ENCODE measurements around the gene PAX2. TPM values are rescaled to one million over a fixed set of nuclear protein-coding genes. Genes with fewer than 3 reads are reported as not detected.

PAX2 gene
- total and polyA plus RNA-seq, 2 of the 8 experiments (the other 6 are each of a cell fraction or from before 2014, with no cell fraction given), result 0.02 TPM; not detected in 1

- H3K4me1 ChIP-seq (replicated peaks in 1 of 4; ENCODE audit: control insufficient read depth in 3 of 4, insufficient read depth in 4 of 4, low read length in 3 of 4), result peaks cover 4 to 20% (median 11%) of the 10 kb centered on the region in 4 experiments
- no peak overlapping the region for H2BK12ac ChIP-seq (ENCODE audit: low read depth, low read length)
- FAIRE-seq (no peak), DNase-seq (ENCODE audit: low read depth in 1 of 2, low spot score in 2 of 2) (peak in 1 of 2 experiments; percentile 79)
- peak overlapping the region in 1 of 4 experiments; percentile 48; a peak in 2 of 8 replicates for H3K4me3 ChIP-seq (ENCODE audit: extremely low read depth in 1 of 4, insufficient read depth in 2 of 4, low read depth in 3 of 4, low read length in 4 of 4)
- peaks cover 94 to 99% (median 97%) of the 10 kb centered on the region in 4 experiments for H3K27me3 ChIP-seq (replicated peaks in 1 of 4; ENCODE audit: control insufficient read depth in 3 of 4, extremely low read depth in 1 of 4, insufficient read depth in 3 of 4, low read length in 3 of 4)
- H3K79me1 ChIP-seq (ENCODE audit: low read depth, low read length), result no peaks in the 10 kb centered on the region
- ChIA-PET POLR2A (ENCODE audit: partially characterized antibody) (interaction anchor here (0.6 to 0.9 kb wide), 2 partner anchors 14 to 117 kb away, joined by 3 to 4 read pairs; no protein-coding TSS in a partner anchor), CTCF (ENCODE audit: partially characterized antibody) (interaction anchor here (0.5 to 7.5 kb wide), 39 partner anchors 9 to 482 kb away, joined by 3 to 95 read pairs (median 4); partner anchors contain the start of gene PAX2)
- no peak overlapping the region for H3K9ac ChIP-seq (replicated peaks in 1 of 4; ENCODE audit: extremely low read depth in 1 of 4, low read depth in 3 of 4, low read length in 3 of 4)
- H3K18ac ChIP-seq (ENCODE audit: extremely low read depth, low read length), result no peak overlapping the region
- H3K36me3 ChIP-seq (ENCODE audit: control insufficient read depth in 2 of 4, insufficient read depth in 4 of 4, low read length in 3 of 4), result peaks cover 0 to 9% (median 0%) of the 10 kb centered on the region in 4 experiments; a peak in 1 of 8 replicates
- no peak overlapping the region for H2BK5ac ChIP-seq (ENCODE audit: low read depth, low read length)
- no peak overlapping the region for H2BK120ac ChIP-seq (replicated peaks; ENCODE audit: low read depth, low read length)
- H3K4ac ChIP-seq (replicated peaks; ENCODE audit: insufficient read length, low read depth, low read length), result no peak overlapping the region
- WGBS, 2 experiments (ENCODE audit: extremely low coverage in 1 of 2, insufficient coverage in 1 of 2, insufficient read length in 1 of 2, insufficient replicate concordance in 2 of 2, low coverage in 1 of 2, low lambda C conversion rate in 2 of 2, missing lambda C conversion rate in 1 of 2), result 5% methylated on average over 27 of the region's 44 CpGs; no CpG with 5 or more reads in 1 of the 2 experiments
- H3K79me2 ChIP-seq (ENCODE audit: control insufficient read depth in 1 of 2, insufficient read depth in 2 of 2, low read length in 2 of 2), result no peaks in the 10 kb centered on the region
- no peak overlapping the region for H2AFZ ChIP-seq (ENCODE audit: low read length)
- H4K5ac ChIP-seq (ENCODE audit: insufficient read length, low read depth, low read length), result no peak overlapping the region
- H4K20me1 ChIP-seq (replicated peaks in 1 of 2; ENCODE audit: control insufficient read depth in 1 of 2, insufficient read depth in 2 of 2, low read length in 2 of 2), result peaks cover 21 to 39% of the 10 kb centered on the region in 2 experiments
- no peak overlapping the region for H3K27ac ChIP-seq (ENCODE audit: low read depth, low read length)
- no peak overlapping the region for H2BK20ac ChIP-seq (ENCODE audit: low read length)
- H3K23ac ChIP-seq (ENCODE audit: insufficient read length), result no peak overlapping the region
- H3K9me3 ChIP-seq (ENCODE audit: insufficient read depth in 2 of 2, low read depth in 1 of 2, low read length in 1 of 2), result no peaks in the 10 kb centered on the region
- H2BK15ac ChIP-seq (ENCODE audit: low read length), result no peak overlapping the region
- no peak overlapping the region for H3K56ac ChIP-seq (replicated peaks; ENCODE audit: insufficient read length, low read depth, low read length)
- no peak overlapping the region for H2AK5ac ChIP-seq (ENCODE audit: low read depth, low read length)
- no peak overlapping the region; the same call in 1 of the 2 replicates for H4K8ac ChIP-seq (ENCODE audit: extremely low read depth, insufficient read depth, low read length)
- H3K14ac ChIP-seq (ENCODE audit: insufficient read length), result no peak overlapping the region
- no peak overlapping the region for H4K91ac ChIP-seq (replicated peaks; ENCODE audit: insufficient read length, low read length)
- H3K4me2 ChIP-seq (ENCODE audit: insufficient read depth in 1 of 2, low read depth in 2 of 2, low read length in 2 of 2), result peak overlapping the region; percentile 12 to 62; a peak in 3 of 4 replicates
- peaks cover 3% of the 10 kb centered on the region; the same call in 1 of the 2 replicates for H3K23me2 ChIP-seq (ENCODE audit: low read depth, low read length)
- TF ChIP-seq ZNF274 (IDR thresholded peaks at IDR 0.05; ENCODE audit: borderline replicate concordance, extremely low read depth, low read length) (no peak), SP4 (IDR thresholded peaks at IDR 0.05; ENCODE audit: low read length) (no peak), E2F6 (IDR thresholded peaks at IDR 0.05) (no peak), POLR2AphosphoS5 (IDR thresholded peaks at IDR 0.05; ENCODE audit: low read depth, low read length) (no peak), RXRA (IDR thresholded peaks at IDR 0.05; ENCODE audit: insufficient read depth, low read depth, low read length) (no peak), TEAD4 (IDR thresholded peaks at IDR 0.05; ENCODE audit: low read depth, low read length) (no peak), SIRT6 (IDR thresholded peaks at IDR 0.05; ENCODE audit: low read length) (no peak), TAF7 (optimal IDR thresholded peaks at IDR 0.05; ENCODE audit: borderline replicate concordance, low read depth, low read length) (no peak), BACH1 (IDR thresholded peaks at IDR 0.05; ENCODE audit: low read length) (no peak), KDM5A (IDR thresholded peaks at IDR 0.05; ENCODE audit: low read length) (no peak), KDM4A (IDR thresholded peaks at IDR 0.05; ENCODE audit: low read depth, low read length, severe bottlenecking) (no peak)
Measured at GRCh38 chr10:100728928-100729861, 16.2 kb upstream of the PAX2 start.

All from H1 (cell line).